Esophagus squamous epithelium (tissue), 4 donors: ENCODE results near the gene GARIN3.

Experiments used
- POLR2A ChIP-seq, 4 donors: fragments of 450-650 bp; IDR thresholded peaks; one replicate each; pipeline ENCODE4 v1.6.1; 2017; ENCODE audit warnings: antibody characterized with exemption in 4 of 4, mild to moderate bottlenecking in 4 of 4, moderate library complexity in 3 of 4
- TF ChIP-seq, protein P1 (sequence below), 6 experiments: fragments of 450-650 bp in 4 of 6; fragments of 200-600 bp in 2 of 6; sonication (generic) in 2 of 6; IDR thresholded peaks; one replicate each; pipeline ENCODE4 v1.5.1; 2016 to 2019; ENCODE audit warnings: antibody characterized with exemption in 6 of 6, mild to moderate bottlenecking in 4 of 6, moderate library complexity in 4 of 6

GRCh38 chr5:157130925-157131324 lies 35.1 kb downstream of the GARIN3 start:
- TF ChIP-seq, protein P1, sequence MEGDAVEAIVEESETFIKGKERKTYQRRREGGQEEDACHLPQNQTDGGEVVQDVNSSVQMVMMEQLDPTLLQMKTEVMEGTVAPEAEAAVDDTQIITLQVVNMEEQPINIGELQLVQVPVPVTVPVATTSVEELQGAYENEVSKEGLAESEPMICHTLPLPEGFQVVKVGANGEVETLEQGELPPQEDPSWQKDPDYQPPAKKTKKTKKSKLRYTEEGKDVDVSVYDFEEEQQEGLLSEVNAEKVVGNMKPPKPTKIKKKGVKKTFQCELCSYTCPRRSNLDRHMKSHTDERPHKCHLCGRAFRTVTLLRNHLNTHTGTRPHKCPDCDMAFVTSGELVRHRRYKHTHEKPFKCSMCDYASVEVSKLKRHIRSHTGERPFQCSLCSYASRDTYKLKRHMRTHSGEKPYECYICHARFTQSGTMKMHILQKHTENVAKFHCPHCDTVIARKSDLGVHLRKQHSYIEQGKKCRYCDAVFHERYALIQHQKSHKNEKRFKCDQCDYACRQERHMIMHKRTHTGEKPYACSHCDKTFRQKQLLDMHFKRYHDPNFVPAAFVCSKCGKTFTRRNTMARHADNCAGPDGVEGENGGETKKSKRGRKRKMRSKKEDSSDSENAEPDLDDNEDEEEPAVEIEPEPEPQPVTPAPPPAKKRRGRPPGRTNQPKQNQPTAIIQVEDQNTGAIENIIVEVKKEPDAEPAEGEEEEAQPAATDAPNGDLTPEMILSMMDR (IDR thresholded peaks at IDR 0.05): no peak
- TF ChIP-seq POLR2A (IDR thresholded peaks at IDR 0.05): no peak
